NCI-H524 (cell line): Measurements from ENCODE around the gene SLC5A8.
"Not testable (repeated sequence)": the region's sequence is repeated elsewhere in the genome, so short reads cannot be mapped to it uniquely, and the experiment has no call there.

Experiments used
- DNase-seq, 2 experiments: peaks; one replicate each; lab custom pipeline; 2025; lab: John Stamatoyannopoulos, UW

The SLC5A8 gene

GRCh38 chr12:101168001-101168400 is 42.0 kb downstream of the SLC5A8 start:
- no peak for DNase-seq

- no peak for DNase-seq
These were observed 43.2 kb downstream of the SLC5A8 start for GRCh38 chr12:101166866-101167265.

GRCh38 chr12:101165319-101165718 is 44.7 kb downstream of the SLC5A8 start:
- no peak for DNase-seq

- DNase-seq = not testable (repeated sequence)
These were observed 64.1 kb downstream of the SLC5A8 start for GRCh38 chr12:101145777-101146431.

- DNase-seq = no peak
These were observed 82.4 kb downstream of the SLC5A8 start for GRCh38 chr12:101127521-101128219.

- no peak for DNase-seq
These were observed 92.2 kb downstream of the SLC5A8 start for GRCh38 chr12:101117842-101118241.

- peak; percentile 11 to 64 for DNase-seq
These were observed 93.1 kb downstream of the SLC5A8 start for GRCh38 chr12:101116911-101117310.

GRCh38 chr12:101115326-101115725 is 94.7 kb downstream of the SLC5A8 start:
- no peak for DNase-seq

- no peak for DNase-seq
These were observed 98.6 kb downstream of the SLC5A8 start for GRCh38 chr12:101111441-101111840.

- no peak for DNase-seq
These were observed 99.2 kb downstream of the SLC5A8 start for GRCh38 chr12:101110866-101111265.

- DNase-seq = no peak
These were observed 101.9 kb downstream of the SLC5A8 start for GRCh38 chr12:101108130-101108529.

GRCh38 chr12:101107032-101107763 is 102.8 kb downstream of the SLC5A8 start:
- DNase-seq = no peak
